Tongue (tissue), 2 donors: ENCODE measurements around the gene UNC13A. TPM values are rescaled to one million over a fixed set of nuclear protein-coding genes. Genes with fewer than 3 reads are reported as not detected.
A peak's percentile ranks its signal among the peaks of the same experiment; 100 is the strongest.

ENCODE experiments used
- DNase-seq: peaks from one replicate; pipeline ENCODE4 v3.0.0-alpha.2; 2015
- total RNA-seq: library from RNA; depleted of rRNA; stranded (reverse); fragments of >200 nt; gene quantifications from one replicate; pipeline ENCODE4 v1.2.3, GENCODE V29; 2014

UNC13A gene
- total RNA-seq, 1 donor from 2014 or later, result 0.21 TPM

GRCh38 chr19:17706750-17707181 lies 18.6 kb upstream of the UNC13A start:
- DNase-seq, result peak; percentile 16

DNA sequence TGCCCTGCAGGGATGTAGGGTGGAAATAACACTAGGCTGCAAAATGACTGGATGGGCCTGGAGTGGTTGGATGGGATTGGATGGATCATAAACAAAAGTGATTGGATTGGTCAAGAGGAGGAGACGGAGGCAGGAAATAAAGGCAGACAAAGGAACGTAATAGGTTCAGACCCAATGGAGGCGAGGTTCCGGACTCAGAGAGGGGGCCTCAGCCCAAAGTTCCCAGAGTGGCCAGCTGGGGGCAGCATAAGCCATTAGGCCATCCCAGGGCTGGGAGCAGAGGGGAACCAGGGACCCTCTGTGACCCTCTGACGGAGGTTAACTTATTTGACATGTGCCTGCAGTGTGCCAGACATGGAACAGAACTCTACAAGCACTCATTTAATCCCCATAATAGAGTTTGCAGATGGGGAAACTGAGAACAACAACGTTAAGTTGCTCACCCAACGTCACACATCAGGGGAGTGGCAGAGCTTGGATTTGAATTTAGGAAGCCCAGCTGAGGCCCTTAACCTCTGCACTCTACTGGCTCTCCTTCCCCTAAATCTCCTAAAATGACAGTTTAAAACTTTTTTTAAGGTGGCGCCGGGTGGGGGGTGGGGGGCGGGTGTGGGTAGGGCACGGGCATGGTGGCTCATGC lies 15.8 kb upstream of the UNC13A start:
- peak; percentile 43 for DNase-seq

DNA sequence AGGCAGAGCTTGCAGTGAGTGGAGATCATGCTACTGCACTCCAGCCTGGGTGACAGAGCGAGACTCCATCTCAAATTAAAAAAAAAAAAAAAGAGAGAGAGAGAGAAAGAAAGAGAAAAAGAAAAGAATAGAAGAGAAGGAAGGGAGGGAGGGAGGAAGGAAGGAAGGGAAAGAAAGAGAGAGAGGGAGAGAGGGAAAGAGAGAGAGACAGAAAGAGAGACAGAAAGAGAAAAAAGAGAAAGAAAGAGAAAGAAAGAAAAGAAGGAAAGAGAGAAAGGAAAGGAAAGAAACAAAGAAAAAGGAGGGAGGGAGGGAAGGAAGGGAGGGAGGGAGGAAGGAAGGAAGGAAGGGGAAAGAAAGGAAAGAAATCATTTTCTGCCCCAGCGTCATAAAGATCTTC lies 7.0 kb upstream of the UNC13A start:
- no peak for DNase-seq

DNA sequence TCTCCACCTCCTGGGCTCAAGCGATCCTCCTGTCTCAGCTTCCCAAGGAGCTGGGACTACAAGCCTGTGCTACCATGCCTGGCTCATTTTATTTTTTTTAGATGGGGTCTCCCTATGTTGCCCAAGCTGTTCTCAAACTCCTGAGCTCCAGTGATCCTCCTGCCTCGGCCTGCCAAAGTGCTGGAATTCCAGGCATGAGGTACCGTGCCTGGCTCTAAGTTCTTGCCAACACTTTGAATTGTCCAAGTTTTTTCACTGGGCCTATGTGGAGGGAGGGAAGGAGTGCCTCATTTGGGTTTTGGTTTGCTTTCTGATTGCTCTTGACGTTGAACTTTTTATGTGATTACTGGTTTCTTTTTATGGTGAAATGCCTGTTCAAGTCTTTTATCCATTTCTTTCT lies 4.4 kb upstream of the UNC13A start:
- DNase-seq, result no peak

DNA sequence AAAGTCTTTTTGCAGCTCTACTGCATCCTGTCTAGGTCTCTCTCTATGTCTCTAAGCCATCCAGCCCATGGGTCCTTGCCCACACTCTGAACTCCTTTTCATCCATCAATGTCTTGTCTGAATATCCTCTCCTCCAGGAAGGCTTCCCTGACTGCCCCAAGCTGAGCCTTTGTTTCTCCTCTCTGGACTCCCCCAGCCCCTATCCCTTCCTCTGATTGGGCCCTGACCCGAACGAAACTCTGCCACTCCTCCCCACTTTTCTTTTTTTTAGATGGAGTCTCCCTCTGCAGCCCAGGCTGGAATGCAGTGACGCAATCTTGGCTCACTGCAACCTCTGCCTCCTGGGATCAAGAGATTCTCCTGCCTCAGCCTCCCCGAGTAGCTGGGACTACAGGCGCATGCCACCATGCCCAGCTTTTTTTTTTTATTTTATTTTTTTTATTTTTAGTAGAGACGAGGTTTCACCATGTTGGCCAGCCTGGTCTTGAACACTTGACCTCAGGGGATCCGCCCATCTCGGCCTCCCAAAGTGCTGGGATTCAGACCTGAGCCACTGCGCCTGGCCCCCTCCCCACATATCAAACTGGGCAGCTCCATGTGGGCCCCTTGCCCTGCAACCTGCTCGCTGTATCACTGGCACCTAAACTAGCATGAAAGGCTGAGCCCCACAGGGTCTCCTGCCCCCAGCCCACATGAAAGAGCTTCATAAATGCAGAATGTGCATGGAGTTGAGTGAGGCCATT lies 870 bp upstream of the UNC13A start:
- no peak for DNase-seq

- DNase-seq, result no peak
Measured at GRCh38 chr19:17687141-17687856, 855 bp downstream of the UNC13A start.

- DNase-seq, result peak; percentile 6
Measured at GRCh38 chr19:17686592-17687024, 1.5 kb downstream of the UNC13A start.

GRCh38 chr19:17686023-17686521 lies 2.1 kb downstream of the UNC13A start:
- DNase-seq, result no peak

- no peak for DNase-seq
Measured at GRCh38 chr19:17685451-17686022, 2.6 kb downstream of the UNC13A start.

- no peak for DNase-seq
Measured at GRCh38 chr19:17684256-17684655, 3.9 kb downstream of the UNC13A start.

DNA sequence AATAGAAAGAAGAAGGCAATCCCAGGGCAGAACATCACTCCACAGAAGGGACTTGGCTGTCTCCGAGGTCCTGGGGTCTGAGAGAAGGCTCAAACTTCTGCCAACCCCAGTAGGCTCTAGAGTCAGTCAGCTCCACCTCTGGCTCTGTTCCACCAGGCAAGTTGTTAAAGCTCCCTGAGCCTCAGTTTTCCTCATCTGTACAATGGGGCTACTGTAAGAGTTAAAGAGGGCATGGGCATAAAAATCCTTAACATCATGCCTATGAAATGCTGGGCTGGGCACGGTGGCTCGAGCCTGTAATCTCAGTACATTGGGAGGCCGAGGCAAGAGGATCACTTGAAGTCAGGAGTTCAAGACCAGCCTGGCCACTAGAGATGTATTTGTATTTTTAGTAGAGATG lies 5.1 kb downstream of the UNC13A start:
- no peak for DNase-seq

GRCh38 chr19:17682273-17682672 lies 5.9 kb downstream of the UNC13A start:
- no peak for DNase-seq

DNA sequence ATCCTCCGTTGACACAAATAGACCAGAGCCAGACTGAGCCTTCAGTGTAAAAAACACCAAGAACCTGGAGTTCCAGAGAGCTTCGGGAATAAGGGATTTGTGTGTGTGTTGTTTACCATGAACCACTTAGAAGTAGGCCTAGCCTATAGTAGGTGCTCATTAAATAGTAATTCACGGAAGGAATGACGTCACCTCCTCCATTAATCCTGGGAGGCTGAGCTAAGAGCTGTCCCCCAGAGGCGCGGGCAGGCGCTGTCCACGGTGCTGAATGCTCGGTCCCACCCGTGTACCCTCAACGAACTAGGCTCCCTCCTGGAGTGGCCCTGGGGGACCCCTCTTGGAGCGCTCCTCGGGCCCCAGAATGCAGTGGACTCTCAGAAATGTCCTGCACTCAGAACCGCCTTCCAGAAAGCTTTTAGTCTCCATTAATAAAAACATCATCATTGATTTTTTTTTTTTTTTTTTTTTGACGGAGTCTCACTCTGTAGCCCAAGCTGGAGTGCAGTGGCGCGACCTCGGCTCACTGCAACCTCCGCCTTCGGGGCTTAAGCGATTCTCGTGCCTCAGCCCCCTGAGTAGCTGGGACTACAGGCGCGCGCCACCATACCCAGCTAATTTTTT lies 6.5 kb downstream of the UNC13A start:
- peak; percentile 46 for DNase-seq

DNA sequence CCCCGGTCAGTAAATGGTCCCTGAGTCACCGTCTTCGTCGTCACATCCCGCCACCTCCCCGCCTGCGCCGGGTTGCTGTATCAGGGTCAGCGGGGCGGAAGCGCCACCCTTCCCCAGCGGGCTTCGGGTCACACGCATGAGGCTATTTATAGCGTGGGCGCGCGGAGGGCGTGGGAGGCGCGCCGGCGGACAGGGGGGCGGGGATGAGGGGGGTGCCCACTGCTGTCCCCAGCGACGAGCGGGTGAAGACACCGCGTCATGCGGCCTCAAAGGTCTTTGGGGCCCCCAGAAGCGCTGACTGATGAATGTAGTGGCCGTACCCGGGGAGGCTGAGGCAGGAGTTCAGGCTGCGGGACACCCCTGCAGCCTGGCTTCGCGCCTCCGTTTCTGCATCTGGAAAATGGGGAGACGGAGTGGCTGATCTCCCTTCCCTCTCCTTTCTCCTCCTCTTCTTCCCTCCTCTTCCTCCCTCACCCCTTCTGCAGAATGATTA lies 7.9 kb downstream of the UNC13A start:
- peak; percentile 19 for DNase-seq

GRCh38 chr19:17679526-17680229 lies 8.5 kb downstream of the UNC13A start:
- DNase-seq, result no peak

GRCh38 chr19:17678836-17679235 lies 9.3 kb downstream of the UNC13A start:
- no peak for DNase-seq

- no peak for DNase-seq
Measured at GRCh38 chr19:17677002-17677401, 11.2 kb downstream of the UNC13A start.

DNA sequence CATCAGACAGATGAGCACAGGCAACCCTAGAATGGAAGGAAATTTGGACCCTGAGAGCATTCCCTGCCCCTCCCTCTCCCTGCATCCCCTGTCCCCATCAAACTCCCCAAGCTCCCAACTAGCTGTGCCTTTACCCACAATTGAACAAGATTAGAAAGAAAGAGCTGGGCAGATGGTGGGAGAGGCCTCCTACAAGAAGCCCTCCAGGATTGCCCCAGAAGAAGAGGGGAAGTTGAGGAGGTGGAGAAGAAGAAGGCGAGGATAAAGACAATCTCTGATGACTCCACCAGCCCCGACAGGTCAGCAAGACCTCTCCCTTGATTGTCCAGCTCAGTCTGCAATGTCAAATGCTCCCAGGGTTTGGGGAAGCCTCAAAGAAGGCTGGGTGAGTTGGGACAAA lies 11.9 kb downstream of the UNC13A start:
- DNase-seq, result no peak

DNA sequence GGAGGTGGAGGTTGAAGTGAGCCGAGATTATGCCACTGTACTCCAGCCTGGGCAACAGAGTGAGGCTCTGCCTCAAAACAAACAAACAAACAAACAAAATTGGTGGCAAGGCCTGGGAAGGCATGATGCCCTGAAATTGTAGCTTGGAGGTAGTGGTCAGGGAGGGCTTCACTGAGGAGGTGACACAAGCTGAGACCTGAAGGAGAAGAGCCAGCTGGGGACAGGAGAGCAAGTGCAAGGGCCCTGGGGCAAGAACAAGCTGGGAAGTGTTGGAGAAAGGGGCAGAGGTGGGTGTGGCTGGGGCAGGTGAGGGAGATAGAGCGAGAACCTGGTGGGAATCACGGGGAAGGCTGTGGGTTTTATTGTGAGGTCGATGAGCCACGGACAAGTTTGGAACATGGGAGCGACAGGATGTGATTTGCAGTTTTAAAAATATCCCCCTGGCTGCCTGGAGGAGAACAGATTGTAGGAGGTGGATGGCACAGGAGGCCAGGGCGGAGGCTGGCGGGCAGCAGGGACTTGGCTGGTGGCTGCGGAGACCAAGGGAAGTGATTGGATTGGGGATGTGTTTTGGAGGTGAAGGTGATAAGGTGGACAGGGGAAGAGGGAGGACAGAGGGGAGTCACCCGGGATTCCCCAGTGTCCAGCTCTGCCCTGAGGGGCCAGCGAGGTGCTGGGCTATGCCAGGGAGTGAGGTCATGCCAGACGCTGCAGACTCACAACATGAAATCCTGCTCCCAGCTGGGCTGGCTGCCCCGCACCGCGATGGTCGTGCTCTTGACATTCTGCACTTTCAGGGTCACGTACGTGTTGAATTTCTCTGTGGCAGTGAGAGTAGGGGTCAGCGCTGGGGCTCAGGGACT lies 14.0 kb downstream of the UNC13A start:
- DNase-seq, result no peak

DNA sequence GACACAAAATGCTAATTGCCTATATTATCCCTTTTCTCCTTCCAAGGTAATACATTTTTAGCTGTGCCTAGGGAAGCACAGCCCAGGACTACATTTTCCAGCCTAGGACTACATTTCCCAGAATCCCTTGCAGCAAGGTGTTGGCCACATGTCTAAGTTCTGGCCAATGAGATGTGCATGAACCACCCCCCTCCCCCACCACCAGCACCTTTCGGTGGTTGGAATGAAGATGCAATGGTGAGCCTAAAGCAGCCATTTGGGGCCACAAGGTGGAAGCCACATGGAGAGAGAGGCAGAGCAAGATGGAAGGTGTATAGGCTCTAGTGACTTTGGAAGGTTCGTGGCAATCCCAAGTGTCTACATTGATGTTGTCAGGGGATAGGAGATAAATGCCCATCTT lies 16.2 kb downstream of the UNC13A start:
- no peak for DNase-seq
